IPS DF 4.7 (cell line): ENCODE results near the gene TP63.
"Not testable (repeated sequence)": the region's sequence is repeated elsewhere in the genome, so short reads cannot be mapped to it uniquely, and the experiment has no call there.

Experiments
- DNase-seq: peaks from one replicate; pipeline ENCODE4 v3.0.0-alpha.2; 2013; ENCODE audit warnings: low spot score; ENCODE audit errors: extremely low read depth

Gene TP63

GRCh38 chr3:189721873-189722665 lies 90.9 kb downstream of the TP63 start:
- DNase-seq: no peak

GRCh38 chr3:189724356-189724755 lies 93.2 kb downstream of the TP63 start:
- DNase-seq: no peak

- no peak for DNase-seq
These were observed 95.1 kb downstream of the TP63 start for GRCh38 chr3:189726277-189726676.

GRCh38 chr3:189727158-189727557 lies 96.0 kb downstream of the TP63 start:
- no peak for DNase-seq

GRCh38 chr3:189727898-189728297 lies 96.7 kb downstream of the TP63 start:
- DNase-seq: no peak

GRCh38 chr3:189728915-189729314 lies 97.7 kb downstream of the TP63 start:
- DNase-seq: no peak

GRCh38 chr3:189734061-189734460 lies 102.9 kb downstream of the TP63 start:
- no peak for DNase-seq

- no peak for DNase-seq
These were observed 104.7 kb downstream of the TP63 start for GRCh38 chr3:189735913-189736312.

GRCh38 chr3:189737071-189737470 lies 105.9 kb downstream of the TP63 start:
- DNase-seq: no peak

- DNase-seq: no peak
These were observed 106.4 kb downstream of the TP63 start for GRCh38 chr3:189737619-189738018.

- no peak for DNase-seq
These were observed 108.2 kb downstream of the TP63 start for GRCh38 chr3:189739378-189739777.

- DNase-seq: no peak
These were observed 109.0 kb downstream of the TP63 start for GRCh38 chr3:189740156-189740555.

- no peak for DNase-seq
These were observed 113.0 kb downstream of the TP63 start for GRCh38 chr3:189744235-189744634.

- no peak for DNase-seq
These were observed 114.4 kb downstream of the TP63 start for GRCh38 chr3:189745622-189746021.

GRCh38 chr3:189748046-189748445 lies 116.9 kb downstream of the TP63 start:
- no peak for DNase-seq

GRCh38 chr3:189750972-189751371 lies 119.8 kb downstream of the TP63 start:
- not testable (repeated sequence) for DNase-seq

- no peak for DNase-seq
These were observed 123.2 kb downstream of the TP63 start for GRCh38 chr3:189754356-189754755.

GRCh38 chr3:189756582-189757078 lies 125.4 kb downstream of the TP63 start:
- no peak for DNase-seq

- no peak for DNase-seq
These were observed 127.0 kb downstream of the TP63 start for GRCh38 chr3:189758186-189758585.

GRCh38 chr3:189766416-189766815 lies 135.2 kb downstream of the TP63 start:
- no peak for DNase-seq

GRCh38 chr3:189771842-189772450 lies 140.8 kb downstream of the TP63 start:
- DNase-seq: no peak

GRCh38 chr3:189772584-189772983 lies 141.4 kb downstream of the TP63 start:
- DNase-seq: no peak

GRCh38 chr3:189773056-189773455 lies 141.9 kb downstream of the TP63 start:
- no peak for DNase-seq
